LNCaP clone FGC (cell line): ENCODE measurements around the gene PSMG3.
A peak's percentile ranks its signal among the peaks of the same experiment; 100 is the strongest.

ENCODE experiments used
- DNase-seq: peaks from one replicate; pipeline ENCODE4 v3.0.0-alpha.2; 2011; ENCODE audit warnings: low read depth
- H3K4me3 ChIP-seq: 2 replicates; pipeline ENCODE4 v1.5.1; 2011; ENCODE audit warnings: mild to moderate bottlenecking, low read depth, low read length, control low read depth
- TF ChIP-seq, protein P1 (sequence below): IDR thresholded peaks from 2 replicates; pipeline ENCODE4 v1.5.1; 2012; ENCODE audit warnings: mild to moderate bottlenecking; ENCODE audit not compliant: control insufficient read depth, insufficient read depth; ENCODE audit errors: extremely low read depth

The PSMG3 gene

DNA sequence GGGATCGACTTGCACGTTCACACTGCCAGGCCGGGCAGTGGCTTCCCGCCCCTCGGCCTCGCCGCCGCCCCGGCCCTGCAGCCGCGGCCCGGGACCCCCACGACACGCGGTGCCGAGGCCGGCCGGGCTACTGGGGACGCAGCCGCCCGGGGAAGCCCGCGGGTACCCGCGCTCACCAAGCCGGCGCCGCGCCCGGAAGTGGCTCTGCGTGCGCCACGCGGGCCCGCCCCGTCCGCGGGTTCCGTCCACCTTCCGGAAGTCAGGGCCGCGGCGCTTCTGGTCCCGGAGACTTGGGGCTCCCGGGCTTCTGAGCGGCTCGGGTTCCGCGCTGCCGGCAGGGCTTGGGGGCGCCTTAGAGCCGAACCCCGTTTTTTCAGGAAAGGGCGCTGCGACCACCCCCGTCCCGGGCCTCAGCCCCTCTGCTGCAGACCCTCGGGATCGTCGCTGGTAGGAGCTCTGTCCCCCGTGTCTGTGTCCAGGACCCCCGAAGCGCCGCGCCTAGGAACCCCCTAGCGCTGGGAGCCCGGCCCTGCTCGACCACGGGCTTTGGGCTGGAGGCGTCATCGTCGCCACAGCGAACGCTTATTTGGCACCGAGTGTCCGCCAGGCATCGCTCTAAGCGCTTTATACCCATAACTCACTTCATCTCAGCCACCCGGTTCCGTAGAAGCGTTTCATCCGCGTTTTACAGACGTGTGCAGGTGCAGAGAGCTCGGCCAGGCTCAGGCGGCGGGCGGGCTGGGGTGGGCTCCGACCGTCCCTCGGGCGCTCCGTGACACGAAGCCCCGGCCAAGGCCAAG, at the start of gene PSMG3:
Gene PSMG3 (minus strand): TSS at position 200 of the 800 bp plus-strand sequence. CDS start 693 bp downstream, outside the sequence.
- H3K4me3 ChIP-seq: peak within 1 kb of the TSS; percentile 94
- peak; percentile 55 for DNase-seq
- TF ChIP-seq, protein P1, sequence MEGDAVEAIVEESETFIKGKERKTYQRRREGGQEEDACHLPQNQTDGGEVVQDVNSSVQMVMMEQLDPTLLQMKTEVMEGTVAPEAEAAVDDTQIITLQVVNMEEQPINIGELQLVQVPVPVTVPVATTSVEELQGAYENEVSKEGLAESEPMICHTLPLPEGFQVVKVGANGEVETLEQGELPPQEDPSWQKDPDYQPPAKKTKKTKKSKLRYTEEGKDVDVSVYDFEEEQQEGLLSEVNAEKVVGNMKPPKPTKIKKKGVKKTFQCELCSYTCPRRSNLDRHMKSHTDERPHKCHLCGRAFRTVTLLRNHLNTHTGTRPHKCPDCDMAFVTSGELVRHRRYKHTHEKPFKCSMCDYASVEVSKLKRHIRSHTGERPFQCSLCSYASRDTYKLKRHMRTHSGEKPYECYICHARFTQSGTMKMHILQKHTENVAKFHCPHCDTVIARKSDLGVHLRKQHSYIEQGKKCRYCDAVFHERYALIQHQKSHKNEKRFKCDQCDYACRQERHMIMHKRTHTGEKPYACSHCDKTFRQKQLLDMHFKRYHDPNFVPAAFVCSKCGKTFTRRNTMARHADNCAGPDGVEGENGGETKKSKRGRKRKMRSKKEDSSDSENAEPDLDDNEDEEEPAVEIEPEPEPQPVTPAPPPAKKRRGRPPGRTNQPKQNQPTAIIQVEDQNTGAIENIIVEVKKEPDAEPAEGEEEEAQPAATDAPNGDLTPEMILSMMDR: peak; percentile 18; the same call in 1 of the 2 replicates

- H3K4me3 ChIP-seq: no peak overlapping the region
- TF ChIP-seq, protein P1: no peak
- DNase-seq: no peak
Measured at GRCh38 chr7:1618475-1618874, 48.6 kb upstream of the PSMG3 start.

GRCh38 chr7:1617957-1618356, 48.1 kb upstream of the PSMG3 start:
- TF ChIP-seq, protein P1: no peak
- H3K4me3 ChIP-seq: no peak overlapping the region
- no peak for DNase-seq

DNA sequence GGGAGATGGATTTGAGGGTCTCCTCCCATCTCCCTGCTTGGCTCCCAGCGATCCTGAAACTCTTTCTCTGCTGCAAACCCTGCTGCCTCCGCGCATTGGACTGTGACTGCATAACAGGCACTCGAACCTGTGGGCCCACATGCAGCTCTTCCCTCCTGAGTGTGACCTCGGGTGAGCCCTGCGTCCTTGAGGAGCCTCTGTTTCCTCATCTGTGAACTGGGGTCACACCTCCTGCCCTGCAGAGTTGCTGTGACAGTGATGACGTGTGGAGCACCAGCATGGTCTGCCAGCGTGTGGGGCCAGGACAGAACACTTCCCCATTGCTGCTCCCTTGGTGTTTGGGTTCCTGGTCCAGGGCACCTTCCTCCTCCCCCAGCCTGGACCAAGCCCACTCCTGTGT, 46.9 kb upstream of the PSMG3 start:
- TF ChIP-seq, protein P1: no peak
- DNase-seq: no peak
- no peak overlapping the region for H3K4me3 ChIP-seq

DNA sequence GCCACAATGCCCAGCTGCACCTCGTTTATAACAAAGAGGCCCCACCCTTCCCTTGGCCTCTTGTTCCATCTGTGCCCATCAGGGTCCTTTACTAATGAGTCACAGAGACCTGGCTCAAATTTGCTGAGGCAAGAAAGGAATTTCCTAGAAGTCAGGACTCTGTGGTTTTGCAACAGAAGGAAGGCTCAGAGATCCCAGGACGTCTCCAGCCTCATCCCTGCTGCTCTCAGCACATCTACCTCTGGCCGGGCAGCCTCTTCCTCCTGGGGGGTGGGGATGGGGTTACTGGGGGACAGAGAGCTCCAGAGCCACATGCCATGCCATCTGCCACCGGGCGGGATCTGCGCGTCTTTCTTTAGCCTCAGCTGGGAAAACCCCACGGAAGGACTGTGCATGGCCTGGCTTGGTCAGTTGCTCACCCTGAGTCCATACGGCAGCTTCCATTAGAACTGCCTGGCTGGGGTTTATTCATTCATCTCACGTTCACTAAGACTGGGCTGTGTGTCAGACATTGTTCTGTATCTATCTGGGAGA, 41.9 kb upstream of the PSMG3 start:
- TF ChIP-seq, protein P1: no peak
- no peak for DNase-seq

DNA sequence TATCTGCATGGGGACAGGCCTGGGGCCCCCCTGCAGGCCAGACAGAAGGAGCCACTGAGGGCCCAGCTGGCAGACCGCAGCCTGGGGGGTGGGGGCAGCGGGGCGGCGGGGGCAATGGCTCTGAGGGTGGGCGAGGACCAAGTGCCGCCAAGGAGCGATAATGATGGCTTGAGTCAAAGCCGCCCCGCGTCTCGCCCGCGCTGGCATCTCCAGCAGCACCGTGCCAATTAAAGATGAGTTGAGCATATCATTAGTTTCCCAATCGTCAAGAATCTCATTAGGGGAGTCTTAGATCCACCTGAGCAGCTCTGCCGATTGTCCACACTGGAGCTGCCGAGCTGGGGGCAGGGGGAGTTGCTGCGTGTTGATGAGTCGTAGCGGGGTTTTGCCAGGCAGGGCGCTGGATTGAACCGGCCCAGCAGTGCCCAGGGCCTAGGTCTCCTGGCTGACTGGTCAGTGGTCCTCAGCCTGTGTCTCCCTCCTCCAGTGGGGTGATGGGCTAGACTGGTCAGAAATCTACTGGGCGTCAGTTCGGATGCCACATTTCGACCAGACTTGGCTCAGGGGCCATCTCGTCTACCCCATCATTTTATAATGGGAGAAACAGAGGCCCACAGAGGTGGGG, 41.0 kb upstream of the PSMG3 start:
- TF ChIP-seq, protein P1: no peak
- no peak for DNase-seq
- no peak overlapping the region for H3K4me3 ChIP-seq

More for the DNA sequence above, 41.9 kb upstream of the PSMG3 start:
- no peak overlapping the region for H3K4me3 ChIP-seq
